Lower lobe of right lung (tissue), 2 donors: ENCODE results near the gene P2RX6. TPM values are rescaled to one million over a fixed set of nuclear protein-coding genes. Genes with fewer than 3 reads are reported as not detected.

Experiments used
- ATAC-seq, 2 donors: fragments of 200-7000 bp; cut with Tn5 transposase; one replicate each; pipeline ENCODE4 v1.9.1; 2020 to 2022; ENCODE audit warnings: mild to moderate bottlenecking in 2 of 2, moderate library complexity in 2 of 2
- DNase-seq: peaks from one replicate; pipeline ENCODE4 v3.0.0-alpha.2; 2020
- H3K27ac ChIP-seq: fragments of 200-600 bp; one replicate; pipeline ENCODE4 v1.8.0; 2022
- H3K27me3 ChIP-seq: fragments of 200-600 bp; one replicate; pipeline ENCODE4 v1.8.0; 2022; ENCODE audit warnings: low read depth
- H3K36me3 ChIP-seq: fragments of 200-600 bp; one replicate; pipeline ENCODE4 v1.8.0; 2022; ENCODE audit warnings: mild to moderate bottlenecking
- H3K4me1 ChIP-seq: fragments of 200-600 bp; one replicate; pipeline ENCODE4 v1.8.0; 2022
- H3K4me3 ChIP-seq: fragments of 200-600 bp; one replicate; pipeline ENCODE4 v1.8.0; 2022; ENCODE audit warnings: mild to moderate bottlenecking
- H3K9me3 ChIP-seq: fragments of 200-600 bp; one replicate; pipeline ENCODE4 v1.8.0; 2022
- intact Hi-C: fragments of 100-400 bp; cut with DNase I; formaldehyde crosslinking; loops from one replicate; pipeline ENCODE4 v1.11.0; 2022
- total RNA-seq: library from RNA; stranded (reverse); fragmentation: NEBNext Ultra II Directional; extraction: Animal tissue kit (Norgen Biotek cat#: 25700); gene quantifications from one replicate; pipeline ENCODE4 v1.2.1, GENCODE V29; 2021
- TF ChIP-seq, protein P1 (sequence below): fragments of 200-600 bp; IDR thresholded peaks from one replicate; pipeline ENCODE4 v1.8.0; 2022; ENCODE audit warnings: antibody characterized with exemption, mild to moderate bottlenecking
- donor health status: DM: no; HTN: yes; CAD: no; lungs with severe emphysema.

P2RX6 gene
- total RNA-seq, 1 donor from 2014 or later: 2.1 TPM

GRCh38 chr22:21042978-21043859 is 28.3 kb downstream of the P2RX6 start:
- ATAC-seq (no peak), DNase-seq (peak; percentile 25)
- intact Hi-C loops: no loop called here
- TF ChIP-seq, protein P1, sequence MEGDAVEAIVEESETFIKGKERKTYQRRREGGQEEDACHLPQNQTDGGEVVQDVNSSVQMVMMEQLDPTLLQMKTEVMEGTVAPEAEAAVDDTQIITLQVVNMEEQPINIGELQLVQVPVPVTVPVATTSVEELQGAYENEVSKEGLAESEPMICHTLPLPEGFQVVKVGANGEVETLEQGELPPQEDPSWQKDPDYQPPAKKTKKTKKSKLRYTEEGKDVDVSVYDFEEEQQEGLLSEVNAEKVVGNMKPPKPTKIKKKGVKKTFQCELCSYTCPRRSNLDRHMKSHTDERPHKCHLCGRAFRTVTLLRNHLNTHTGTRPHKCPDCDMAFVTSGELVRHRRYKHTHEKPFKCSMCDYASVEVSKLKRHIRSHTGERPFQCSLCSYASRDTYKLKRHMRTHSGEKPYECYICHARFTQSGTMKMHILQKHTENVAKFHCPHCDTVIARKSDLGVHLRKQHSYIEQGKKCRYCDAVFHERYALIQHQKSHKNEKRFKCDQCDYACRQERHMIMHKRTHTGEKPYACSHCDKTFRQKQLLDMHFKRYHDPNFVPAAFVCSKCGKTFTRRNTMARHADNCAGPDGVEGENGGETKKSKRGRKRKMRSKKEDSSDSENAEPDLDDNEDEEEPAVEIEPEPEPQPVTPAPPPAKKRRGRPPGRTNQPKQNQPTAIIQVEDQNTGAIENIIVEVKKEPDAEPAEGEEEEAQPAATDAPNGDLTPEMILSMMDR: no peak
- no peaks in the 10 kb centered on the region for H3K36me3 ChIP-seq
- no peak overlapping the region for H3K27ac ChIP-seq
- H3K27me3 ChIP-seq: peaks cover 3% of the 10 kb centered on the region
- H3K9me3 ChIP-seq: no peaks in the 10 kb centered on the region
- H3K4me3 ChIP-seq: no peak overlapping the region
- H3K4me1 ChIP-seq: peaks cover 17% of the 10 kb centered on the region

DNA sequence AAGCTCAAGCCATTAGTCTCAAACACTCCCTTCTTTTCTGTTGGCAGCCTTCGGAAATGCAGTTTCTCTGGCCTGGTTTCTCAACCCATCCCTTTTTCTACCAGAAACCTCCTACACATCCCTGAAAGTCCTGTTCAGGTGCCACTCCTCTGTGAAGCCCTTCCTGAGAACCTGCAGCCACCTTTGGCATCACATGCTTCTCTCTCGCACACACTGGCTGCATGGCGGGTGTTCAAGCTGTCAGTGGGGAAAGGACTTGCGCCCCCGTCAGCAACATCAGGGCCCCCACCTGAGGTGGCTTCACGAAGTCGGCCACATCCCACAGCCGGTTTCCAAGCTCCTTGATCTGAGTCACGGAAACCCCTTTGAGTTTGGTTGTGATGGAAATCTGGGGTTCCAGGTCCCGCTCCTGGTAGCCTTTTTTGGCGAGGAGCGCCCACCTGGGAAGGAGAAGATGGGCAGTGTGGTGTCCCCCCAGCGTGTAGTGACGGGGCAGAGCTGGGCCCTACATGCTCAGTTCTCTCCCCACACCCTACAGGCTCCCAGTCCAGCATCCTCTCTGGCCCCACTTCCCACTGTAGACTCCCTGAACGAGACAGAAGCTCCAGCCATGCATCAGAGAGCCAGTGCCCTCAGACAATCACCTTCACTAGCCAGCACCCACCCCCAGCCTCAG is 29.0 kb downstream of the P2RX6 start:
- H3K27me3 ChIP-seq: peaks cover 3% of the 10 kb centered on the region
- H3K27ac ChIP-seq: no peak overlapping the region
- no peaks in the 10 kb centered on the region for H3K9me3 ChIP-seq
- no peaks in the 10 kb centered on the region for H3K36me3 ChIP-seq
- TF ChIP-seq, protein P1: no peak
- intact Hi-C loops: no loop called here
- peaks cover 13% of the 10 kb centered on the region for H3K4me1 ChIP-seq
- peak; percentile 26 for DNase-seq
- no peak for ATAC-seq
- no peak overlapping the region for H3K4me3 ChIP-seq

DNA sequence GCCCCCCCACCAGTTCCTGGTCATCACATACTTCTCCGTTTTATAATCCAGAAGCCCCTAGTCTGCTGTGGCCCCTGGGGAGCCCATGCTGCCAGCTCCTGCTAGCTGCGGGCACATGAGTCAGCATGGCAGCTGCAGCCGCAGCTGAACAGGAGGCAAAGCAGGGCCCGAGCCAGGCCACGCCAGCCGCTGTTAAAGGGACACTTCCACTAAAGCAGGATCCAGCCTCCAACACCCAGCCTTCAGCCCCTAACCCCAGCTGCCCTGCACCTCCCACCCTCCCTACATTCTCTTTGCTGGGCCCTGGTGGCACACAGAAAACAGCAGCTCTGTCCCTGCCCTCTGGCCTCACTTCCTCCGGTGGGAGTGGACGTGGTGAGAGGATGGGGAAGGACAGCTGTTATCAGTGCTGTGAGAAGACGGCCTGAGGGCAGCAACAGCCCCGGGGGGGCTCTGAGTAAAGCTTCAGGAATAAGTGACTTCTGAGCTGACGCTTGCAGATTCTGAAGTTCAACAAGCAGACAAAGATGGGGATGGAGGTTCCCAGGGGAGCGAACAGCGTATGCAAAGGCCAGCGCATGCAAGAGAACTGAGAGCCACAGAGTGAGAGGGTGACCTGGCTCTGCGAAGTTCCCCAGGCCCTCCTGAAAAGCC is 30.1 kb downstream of the P2RX6 start:
- no peaks in the 10 kb centered on the region for H3K9me3 ChIP-seq
- peaks cover 3% of the 10 kb centered on the region for H3K27me3 ChIP-seq
- ATAC-seq (peak in 1 of 2 donors; percentile 22), DNase-seq (peak; percentile 46)
- intact Hi-C loops: no loop called here
- TF ChIP-seq, protein P1: no peak
- H3K27ac ChIP-seq: peak overlapping the region; percentile 48
- H3K4me3 ChIP-seq: peak overlapping the region; percentile 46
- peaks cover 13% of the 10 kb centered on the region for H3K4me1 ChIP-seq
- no peaks in the 10 kb centered on the region for H3K36me3 ChIP-seq

DNA sequence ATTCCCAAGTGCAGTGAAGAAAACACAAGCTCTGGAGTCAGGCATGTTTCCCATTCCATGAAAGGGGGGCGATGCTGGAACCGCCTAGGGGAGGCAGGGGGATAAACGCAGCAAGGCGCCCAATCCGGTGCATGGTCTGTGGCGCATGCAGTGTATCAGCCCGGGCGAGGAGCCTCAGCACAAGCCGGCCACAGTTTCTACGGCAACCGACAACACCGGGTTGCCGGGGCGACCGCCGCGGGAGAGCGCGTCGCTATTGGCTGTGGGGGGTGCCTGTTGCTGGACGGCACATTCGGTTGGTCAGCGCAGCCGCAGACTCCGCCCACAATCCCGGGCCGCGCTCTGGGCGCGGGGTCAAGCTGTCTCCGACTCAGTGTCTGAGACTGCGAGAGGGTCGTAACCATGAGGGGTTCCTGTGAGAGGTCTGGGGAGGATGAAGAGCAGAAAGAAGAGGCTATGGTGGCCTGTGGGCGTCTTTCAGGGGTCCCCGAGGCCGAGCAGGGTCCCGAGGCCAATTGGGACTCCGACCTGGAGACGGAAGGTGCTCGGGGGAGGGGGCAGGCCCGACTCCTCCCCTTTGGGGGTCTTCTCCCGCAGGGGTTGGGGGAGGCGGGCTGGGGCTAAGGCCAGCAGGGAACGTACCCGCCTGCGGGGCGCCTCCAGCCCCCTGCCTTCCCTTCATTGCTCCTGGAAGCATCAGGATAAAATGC is 30.8 kb downstream of the P2RX6 start, which contains the start of gene LRRC74B:
Gene LRRC74B (plus strand): TSS at position 362 of the 710 bp plus-strand sequence. CDS start 41 bp downstream, at position 403.
- Histone ChIP-seq H3K27me3 (peaks cover 3% of the 10 kb centered on the region), H3K4me1 (peaks cover 13% of the 10 kb centered on the region), H3K36me3 (no peaks in the 10 kb centered on the region), H3K4me3 (peak within 1 kb of the TSS; percentile 46), H3K9me3 (no peaks in the 10 kb centered on the region), H3K27ac (peak within 1 kb of the TSS; percentile 48)
- TF ChIP-seq, protein P1: no peak
- intact Hi-C loops: no loop called here
- ATAC-seq: peak; percentile 93 to 95
- peak; percentile 90 for DNase-seq
